GM21529 (cell line): ENCODE data around the gene RGS11.

Source experiments
- ATAC-seq: cut with Tn5 transposase; IDR thresholded peaks from one replicate; pipeline ENCODE4 v1.9.1; 2021; ENCODE audit not compliant: unreplicated experiment

Gene RGS11

DNA sequence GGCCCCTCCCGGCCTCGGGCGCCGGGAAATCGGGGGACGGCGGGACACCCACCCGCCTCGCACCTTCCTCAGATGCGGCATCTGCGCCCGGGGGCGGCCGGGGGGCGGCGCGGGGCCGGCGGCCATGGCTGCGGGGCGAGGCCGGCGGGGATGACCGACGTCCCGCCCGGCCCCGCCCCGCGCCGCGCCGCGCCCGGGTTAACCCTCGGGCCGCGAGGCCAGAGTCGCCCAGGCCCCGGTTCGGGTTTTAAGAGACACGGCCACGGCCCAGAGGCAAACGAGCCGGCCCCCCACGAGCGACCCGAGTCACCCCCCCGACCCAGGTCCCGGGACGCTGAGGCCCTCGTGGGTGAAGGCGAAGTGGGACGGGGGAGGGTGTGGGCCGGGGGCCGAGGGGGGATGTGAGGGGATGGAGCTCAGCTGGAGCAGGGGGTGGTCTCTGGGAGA lies at the start of gene RGS11:
RGS11 (minus strand) TSS at position 159 of the 447 bp plus-strand sequence; CDS start at position 126, 33 bp downstream.
- ATAC-seq, result no peak

- ATAC-seq, result peak; percentile 61
Measured at GRCh38 chr16:324451-325334, 48.9 kb upstream of the RGS11 start.

- ATAC-seq, result no peak
Measured at GRCh38 chr16:324201-324450, 48.4 kb upstream of the RGS11 start.

DNA sequence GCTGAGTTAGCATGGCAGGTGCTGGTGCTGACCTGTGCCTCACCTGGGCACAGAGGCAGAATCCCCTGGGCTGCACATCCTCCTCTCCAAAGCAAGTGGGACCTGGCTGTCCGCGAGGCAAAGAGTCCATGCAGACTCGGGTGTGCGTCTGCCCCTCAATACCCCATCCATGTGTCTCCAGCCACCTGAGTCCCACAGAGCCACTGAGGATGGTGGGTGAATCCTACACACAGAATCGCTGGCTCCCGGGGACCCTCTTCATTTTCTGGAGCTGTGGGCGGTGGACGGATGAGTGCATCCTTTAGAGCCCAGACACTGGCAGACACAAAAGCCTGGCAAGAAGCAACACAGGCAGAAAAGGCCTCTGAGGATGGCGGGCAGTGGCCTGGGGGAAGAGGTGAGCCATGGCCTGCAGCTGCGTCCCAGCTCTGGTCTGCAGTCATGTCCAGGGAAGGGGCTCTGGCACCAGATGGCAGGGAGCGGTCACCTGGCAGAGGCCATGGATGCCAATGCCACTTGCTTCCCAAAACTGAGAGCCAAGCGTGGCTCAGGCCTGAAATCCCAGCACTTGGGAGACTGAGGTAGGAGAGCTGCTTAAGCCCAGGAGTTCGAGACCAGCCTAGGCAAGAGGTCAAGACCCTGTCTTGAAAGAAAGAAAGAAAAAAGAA lies 46.9 kb upstream of the RGS11 start:
- no peak for ATAC-seq

DNA sequence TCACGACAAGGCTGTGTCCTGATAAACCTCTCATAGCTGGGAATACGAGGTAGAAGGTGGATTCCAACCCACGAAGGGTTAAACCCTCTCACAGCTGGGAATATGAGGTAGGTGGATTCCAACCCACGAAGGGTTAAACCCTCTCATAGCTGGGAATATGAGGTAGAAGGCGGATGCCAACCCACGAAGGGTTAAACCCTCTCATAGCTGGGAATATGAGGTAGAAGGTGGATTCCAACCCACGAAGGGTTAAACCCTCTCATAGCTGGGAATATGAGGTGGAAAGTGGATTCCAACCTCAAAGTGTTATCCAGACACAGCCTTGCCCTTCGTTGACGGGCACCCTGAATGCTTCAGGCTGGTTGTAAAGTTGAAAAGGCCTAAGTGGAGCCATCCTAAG lies 45.8 kb upstream of the RGS11 start:
- ATAC-seq, result no peak

GRCh38 chr16:320206-320605 lies 44.5 kb upstream of the RGS11 start:
- no peak for ATAC-seq

- ATAC-seq, result no peak
Measured at GRCh38 chr16:318628-319027, 42.9 kb upstream of the RGS11 start.

DNA sequence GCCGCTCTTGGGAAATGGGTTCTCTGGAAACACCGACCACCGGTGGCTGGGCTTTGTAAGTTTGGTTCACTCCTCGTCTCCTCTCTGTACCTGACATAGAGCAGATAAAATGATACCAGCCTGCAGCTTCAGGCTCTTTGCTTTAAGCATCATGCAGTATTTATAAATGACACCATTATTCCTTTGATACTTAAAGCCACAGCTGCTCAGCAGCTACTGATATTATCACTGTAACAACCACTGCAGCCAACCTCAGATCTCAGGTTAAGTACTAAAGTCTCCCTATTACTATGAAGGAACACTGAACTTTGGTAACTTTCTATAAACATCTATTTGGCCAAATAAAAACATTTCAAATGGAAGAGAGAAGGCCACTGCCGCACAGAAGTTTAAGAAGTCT lies 41.8 kb upstream of the RGS11 start:
- no peak for ATAC-seq

DNA sequence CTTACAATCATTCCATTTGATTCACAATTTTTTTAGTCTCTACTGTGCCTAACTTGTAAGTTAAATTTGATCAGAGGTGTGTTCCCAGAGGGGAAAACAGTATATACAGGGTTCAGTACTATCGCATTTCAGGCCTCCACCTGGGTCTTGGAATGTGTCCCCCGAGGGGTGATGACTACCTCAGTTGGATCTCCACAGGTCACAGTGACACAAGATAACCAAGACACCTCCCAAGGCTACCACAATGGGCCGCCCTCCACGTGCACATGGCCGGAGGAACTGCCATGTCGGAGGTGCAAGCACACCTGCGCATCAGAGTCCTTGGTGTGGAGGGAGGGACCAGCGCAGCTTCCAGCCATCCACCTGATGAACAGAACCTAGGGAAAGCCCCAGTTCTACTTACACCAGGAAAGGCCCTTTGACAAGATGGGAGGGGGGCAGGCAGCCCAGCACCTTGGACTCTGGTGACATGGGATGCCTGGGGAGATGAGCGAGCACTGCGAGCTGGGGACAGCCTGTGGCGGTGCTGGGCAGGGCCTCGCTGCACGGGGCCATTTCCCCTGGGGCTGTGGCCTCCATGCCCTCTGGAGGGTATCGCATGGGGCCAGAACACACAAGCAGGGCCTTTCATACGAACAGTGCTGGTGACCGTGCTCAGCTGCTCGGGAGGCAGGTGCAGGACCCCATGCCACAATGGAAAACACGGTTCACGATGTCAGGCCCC lies 41.2 kb upstream of the RGS11 start:
- no peak for ATAC-seq

- ATAC-seq, result no peak
Measured at GRCh38 chr16:314795-315299, 39.1 kb upstream of the RGS11 start.

DNA sequence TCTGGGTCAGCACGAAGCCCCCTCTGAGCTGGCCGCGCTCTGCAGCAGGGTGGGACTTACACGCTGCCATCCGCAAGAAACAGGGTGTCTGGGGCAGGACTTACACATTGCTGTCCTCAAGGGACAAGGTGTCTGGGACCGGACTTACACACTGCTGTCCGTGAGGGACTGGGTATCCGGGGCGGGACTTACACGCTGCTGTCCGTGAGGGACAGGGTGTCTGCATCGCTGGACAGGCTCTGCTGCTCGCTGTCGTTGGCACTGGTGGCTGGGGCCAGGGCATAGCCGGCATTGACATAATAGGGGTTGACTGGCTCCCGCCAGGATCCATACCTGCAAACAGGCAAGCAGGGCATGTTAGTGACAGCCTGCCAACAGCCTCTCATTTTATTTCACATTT lies 38.6 kb upstream of the RGS11 start:
- ATAC-seq, result no peak

GRCh38 chr16:311725-312124 lies 36.0 kb upstream of the RGS11 start:
- ATAC-seq, result no peak

- no peak for ATAC-seq
Measured at GRCh38 chr16:309476-309875, 33.7 kb upstream of the RGS11 start.

DNA sequence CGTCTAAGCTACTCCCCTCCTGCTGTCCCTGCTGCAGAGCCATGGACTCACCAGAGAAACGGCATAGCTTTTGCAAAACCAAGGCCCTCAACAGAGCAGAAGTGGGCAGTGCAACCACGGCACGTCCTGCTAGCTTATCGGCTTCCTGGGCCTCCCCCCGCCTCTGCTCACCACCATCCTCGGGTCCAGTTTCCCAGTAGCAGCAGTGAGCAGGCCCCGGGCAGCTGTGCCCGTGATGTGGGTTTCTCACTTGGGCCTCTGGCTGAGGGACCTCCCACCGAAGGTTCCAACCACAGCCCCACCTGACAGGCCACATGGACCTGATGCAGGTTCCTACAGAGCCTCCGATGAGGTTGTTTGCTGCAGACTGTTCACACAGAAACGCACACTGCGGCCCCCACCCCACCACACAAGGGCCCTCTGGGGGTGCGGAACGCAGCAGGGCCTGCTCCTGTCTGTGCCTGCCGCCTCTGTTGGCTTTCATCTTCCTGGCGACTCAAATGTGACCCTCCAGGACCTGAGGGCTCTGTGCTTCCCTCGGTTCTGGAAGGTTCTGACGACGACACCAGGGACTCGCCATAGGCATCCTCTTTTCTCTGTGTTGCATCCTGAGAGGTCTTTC lies 32.1 kb upstream of the RGS11 start:
- ATAC-seq, result no peak

- ATAC-seq, result no peak
Measured at GRCh38 chr16:306911-307370, 31.2 kb upstream of the RGS11 start.

DNA sequence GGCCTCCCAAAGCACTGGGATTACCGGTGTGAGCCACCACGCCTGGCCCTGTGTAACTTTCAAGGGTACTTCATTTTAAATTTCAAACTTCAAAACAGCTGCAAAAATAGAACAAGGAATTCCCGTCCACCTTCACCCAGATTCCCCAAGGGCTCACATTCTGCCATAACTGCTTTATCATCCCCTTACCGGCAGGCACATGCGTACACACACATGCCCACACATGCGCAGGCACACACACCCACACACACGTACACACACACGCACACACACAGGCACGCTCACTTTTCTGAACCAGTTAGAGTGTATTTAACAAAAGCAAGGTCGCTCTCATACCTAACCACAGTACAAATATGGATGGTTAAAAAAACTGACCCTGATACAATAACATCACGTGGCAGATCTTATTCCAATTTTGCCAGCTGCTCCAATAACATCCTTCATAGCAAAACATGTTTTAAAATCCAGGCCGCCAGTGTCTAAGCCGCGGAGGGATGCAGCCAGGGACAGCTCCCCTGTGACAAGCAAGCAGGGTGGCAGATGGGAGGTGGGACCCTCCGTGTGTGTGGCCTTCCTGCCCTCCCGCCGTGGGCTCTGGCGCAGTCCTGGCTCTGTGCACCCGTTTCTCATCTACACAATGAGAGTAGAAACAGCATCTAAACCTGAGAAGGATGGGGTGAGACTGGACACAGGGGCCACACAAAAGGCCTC lies 30.3 kb upstream of the RGS11 start:
- no peak for ATAC-seq

DNA sequence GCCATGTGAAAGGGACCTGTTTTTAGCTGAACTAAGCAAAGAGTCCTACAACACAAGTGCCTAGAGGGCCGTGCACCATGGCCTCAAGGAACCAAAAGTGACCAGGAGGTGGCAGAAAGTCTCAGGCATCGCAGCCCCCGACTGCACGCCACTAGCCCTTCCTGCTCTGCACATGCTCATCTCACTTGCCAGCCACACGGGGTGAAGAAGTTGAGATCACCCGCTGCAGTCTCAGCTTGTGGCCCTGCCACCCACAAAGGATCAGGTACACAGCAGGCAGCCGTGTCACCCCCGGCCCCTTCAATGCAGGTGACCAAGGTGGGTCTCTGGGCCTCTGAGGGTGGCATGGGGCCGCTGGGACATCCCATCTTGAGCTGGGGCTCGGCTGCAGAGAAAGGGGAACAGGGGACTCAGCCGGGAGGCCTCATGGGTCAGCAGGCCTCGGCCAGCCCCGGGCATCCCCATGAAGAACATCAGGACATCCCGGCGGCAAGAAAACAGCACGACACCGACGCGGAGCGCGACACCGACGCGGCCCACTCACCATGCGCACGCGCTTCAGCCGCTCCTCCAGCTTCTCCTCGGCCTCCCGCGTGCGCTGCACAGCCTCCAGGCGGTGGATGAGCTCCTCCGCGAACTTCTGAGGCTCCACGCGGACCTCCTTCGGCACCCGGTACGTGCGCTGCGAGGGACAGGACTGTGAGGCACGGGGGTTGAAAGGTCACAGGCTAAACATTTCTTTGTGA lies 28.2 kb upstream of the RGS11 start:
- ATAC-seq, result no peak

- no peak for ATAC-seq
Measured at GRCh38 chr16:301950-302349, 26.2 kb upstream of the RGS11 start.

GRCh38 chr16:301235-301634 lies 25.5 kb upstream of the RGS11 start:
- no peak for ATAC-seq

- no peak for ATAC-seq
Measured at GRCh38 chr16:297832-298231, 22.1 kb upstream of the RGS11 start.
